GM18909 (cell line): ENCODE data around the gene CUL2.
"Not testable (repeated sequence)": the region's sequence is repeated elsewhere in the genome, so short reads cannot be mapped to it uniquely, and the experiment has no call there.

Experiments used
- ATAC-seq: cut with Tn5 transposase; IDR thresholded peaks from one replicate; pipeline ENCODE4 v1.9.1; 2021; ENCODE audit warnings: mild to moderate bottlenecking; ENCODE audit not compliant: unreplicated experiment, poor library complexity

The CUL2 gene

DNA sequence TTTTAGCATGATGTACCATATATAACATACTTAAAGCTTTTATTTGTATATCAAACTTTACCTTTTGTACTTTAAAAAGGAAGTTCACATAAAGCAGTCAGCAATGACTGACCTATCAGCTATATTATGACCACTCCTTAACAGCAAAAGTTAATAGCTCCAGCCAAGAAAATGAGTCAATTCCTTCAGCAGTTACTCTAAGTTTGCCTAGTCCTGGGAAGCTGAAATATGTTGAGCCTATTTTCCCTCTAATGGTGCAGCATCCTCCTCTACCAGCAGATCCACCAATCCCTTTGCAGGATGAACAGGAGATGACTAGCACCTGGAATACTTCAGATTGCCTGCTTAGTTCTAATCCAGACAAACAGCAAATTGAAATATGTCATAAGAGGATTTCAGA, 64.2 kb downstream of the CUL2 start:
- ATAC-seq = no peak

GRCh38 chr10:35020481-35020880, 69.7 kb downstream of the CUL2 start:
- ATAC-seq = no peak

GRCh38 chr10:35019041-35020024, 70.8 kb downstream of the CUL2 start:
- ATAC-seq = no peak

- no peak for ATAC-seq
Measured at GRCh38 chr10:35017608-35018007, 72.5 kb downstream of the CUL2 start.

DNA sequence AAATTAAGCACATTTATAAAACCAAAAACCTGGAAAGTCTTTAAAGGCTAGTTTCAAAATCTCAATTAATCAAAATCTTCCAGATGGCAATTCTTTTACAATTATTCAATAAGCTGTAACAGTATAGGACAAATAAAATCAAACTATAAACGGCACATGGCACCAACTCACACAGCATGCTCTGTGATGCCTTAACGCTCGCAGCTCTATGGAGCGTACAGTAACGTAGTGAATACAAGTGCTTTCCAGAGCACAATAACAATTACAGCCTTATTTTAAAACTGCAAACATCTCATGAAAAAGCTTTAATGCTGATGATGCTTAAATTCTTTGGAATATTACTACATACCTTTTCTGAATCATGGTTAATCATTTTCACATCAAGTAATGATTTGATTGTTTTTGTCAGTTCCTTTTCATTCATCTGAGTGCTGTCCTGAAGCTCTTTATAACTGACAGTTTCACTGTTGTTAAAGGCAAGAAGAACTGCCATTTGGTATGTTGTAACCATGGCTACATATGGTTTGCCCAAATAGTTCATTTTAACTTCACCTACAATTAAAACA, 74.2 kb downstream of the CUL2 start:
- no peak for ATAC-seq

DNA sequence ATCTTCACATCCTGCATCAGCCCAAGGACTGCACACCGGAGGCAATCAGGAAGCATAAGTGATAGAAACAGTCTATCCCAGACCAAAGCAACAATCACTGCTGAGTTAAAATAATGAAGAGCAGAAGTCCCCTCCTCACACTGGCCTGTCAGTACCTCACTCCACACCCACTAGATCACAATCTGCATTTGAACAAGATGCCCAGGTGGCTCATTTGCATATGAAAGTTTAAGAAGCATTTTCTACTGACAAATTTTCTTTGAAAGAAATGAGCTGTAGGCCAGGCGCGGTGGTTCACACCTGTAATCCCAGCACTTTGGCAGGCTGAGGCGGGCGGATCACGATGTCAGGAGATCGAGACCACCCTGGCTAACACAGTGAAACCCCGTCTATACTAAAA, 77.4 kb downstream of the CUL2 start:
- no peak for ATAC-seq

DNA sequence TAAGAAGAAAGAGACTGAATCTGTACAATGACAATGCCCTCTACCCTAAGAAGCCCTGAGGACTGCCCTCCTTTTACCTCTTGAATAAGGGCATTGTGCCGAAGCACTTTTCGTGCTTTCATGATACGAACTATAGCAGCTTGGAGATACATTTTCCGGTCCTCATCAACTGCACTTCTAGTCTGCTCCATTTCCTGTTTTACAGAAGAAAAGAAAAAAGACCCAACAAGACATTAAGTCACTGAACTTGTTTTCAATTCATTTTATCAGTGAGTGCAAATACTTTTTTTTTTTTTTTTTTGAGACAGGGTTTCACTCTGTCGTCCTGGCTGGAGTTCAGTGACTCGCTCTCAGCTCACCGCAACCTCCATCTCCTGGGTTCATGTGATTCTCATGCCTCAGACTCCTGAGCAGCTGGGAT, 78.4 kb downstream of the CUL2 start:
- no peak for ATAC-seq

GRCh38 chr10:35007858-35008301, 82.3 kb downstream of the CUL2 start:
- no peak for ATAC-seq

DNA sequence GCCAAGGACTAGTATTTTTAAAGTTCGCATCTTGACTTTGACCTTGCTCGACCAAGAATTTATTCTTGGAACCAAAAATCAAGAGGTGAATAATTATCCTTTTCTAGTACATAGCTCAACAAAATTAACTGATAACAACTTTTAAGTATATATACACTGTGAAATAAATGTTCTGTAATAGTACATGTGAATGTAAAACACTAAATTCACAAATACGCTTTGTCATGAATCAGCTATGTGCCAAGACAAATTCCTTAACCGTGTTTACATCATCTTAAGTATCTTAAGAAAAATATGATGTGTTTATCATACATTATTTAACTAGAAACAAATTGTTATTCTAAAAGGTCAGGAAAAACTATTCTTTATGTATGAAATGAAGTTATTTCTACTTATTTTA, 83.3 kb downstream of the CUL2 start:
- ATAC-seq = no peak

GRCh38 chr10:35005868-35006267, 84.3 kb downstream of the CUL2 start:
- no peak for ATAC-seq

DNA sequence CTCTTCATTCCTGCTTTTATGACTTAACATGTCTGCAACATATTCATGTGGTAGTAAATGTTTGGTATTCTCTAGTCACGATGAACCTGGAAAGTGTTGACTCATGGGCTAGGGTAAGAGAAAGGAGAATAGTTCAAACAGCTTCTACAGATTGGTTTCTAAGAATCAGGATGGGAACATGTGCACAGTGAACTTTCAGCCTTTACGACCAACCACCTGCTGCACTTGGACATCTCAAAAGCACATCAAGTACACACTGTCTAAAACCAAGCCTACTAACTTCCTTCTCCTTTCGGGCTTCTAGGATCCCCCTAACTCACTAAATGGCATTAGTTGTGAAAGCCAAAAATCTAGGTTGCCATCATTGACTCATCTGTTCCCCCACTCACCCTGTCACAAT, 85.5 kb downstream of the CUL2 start:
- no peak for ATAC-seq

- ATAC-seq = no peak
Measured at GRCh38 chr10:35003906-35004305, 86.2 kb downstream of the CUL2 start.

DNA sequence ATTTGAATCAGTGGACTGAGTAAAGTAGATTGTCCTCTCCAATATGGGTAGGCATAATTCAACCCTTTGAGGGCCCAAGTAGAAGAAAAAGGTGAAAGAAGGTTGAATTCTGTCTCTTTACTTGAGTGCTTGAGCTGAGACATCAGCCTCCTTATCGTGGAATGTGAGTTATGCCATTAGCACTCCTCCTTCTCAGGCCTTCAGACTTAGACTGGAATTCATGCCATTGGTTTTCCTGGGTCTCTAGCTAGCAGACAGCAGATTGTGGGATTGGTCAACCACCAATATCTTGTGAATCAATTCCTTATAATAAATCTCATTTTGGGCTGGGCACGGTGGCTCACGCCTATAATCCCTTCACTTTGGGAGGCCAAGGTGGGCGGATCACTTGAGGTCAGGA, 89.2 kb downstream of the CUL2 start:
- no peak for ATAC-seq

GRCh38 chr10:34999532-34999931, 90.6 kb downstream of the CUL2 start:
- ATAC-seq = no peak

GRCh38 chr10:34998940-34999339, 91.2 kb downstream of the CUL2 start:
- no peak for ATAC-seq

GRCh38 chr10:34996843-34997242, 93.3 kb downstream of the CUL2 start:
- no peak for ATAC-seq

DNA sequence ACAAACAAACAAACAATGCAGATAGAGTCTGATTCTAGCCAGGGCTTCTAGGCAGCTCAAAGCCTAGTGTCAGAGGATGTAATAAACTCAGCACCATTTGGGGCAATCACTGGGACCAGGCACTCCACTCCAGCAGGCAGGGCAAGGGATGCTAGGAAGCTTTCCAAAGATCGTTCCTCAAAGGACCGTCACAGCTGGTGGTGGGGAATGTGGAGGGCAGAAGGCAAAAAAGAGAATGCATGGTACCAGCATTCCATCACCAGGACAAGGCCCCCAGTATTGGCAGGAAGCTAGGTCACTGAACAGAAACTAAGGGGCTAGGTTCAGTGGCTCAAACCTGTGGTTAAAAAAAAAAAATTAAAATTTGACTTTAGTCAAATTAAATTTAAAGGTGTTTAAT, 94.2 kb downstream of the CUL2 start:
- no peak for ATAC-seq

DNA sequence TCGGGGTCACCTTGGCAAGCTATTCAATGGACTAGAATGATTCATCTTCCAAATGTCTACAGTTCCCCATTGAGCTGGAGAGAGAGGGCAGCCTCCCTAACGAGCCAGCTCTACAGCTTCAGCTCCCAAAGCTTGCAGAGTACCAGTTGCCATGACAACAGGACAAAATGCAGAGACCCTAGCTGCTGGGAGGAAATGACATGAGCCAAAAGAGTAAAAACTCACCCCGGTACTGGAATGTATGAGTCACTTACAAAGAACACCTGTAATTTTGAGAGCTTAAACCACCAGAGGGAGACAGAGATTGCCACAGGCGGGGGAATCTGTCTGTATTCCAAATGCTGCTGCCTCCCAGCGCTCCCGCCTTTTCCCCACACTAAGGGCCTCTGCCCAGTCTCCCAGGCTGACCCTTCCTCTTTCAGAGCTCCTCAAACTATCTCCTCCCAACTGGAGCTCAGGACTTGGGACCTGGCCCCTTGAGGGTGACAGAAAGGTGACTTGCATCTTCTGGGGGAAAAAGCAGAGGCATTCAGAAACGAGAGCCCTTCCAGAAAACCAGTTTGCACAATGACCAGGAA, 95.5 kb downstream of the CUL2 start:
- peak; percentile 91 for ATAC-seq

DNA sequence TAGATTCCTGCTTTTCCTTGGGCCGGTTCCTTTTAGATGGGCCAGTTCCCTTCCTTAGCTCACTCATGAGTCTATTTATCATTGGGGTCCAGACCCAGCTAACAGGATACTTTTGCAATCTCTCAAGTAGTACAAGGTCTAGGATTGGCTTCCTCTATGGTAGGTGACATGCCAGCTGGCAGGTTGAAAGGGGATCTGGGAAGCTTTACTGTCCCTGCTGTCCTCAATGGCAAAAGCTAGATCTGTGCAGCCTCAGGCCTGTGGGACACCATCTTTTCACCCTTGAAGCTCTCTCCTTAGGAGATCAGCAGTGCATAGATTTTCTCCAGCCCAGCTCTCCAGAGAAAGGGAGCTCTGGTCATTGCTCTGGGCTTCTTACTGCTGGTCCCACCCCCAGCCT, 96.4 kb downstream of the CUL2 start:
- ATAC-seq = no peak

DNA sequence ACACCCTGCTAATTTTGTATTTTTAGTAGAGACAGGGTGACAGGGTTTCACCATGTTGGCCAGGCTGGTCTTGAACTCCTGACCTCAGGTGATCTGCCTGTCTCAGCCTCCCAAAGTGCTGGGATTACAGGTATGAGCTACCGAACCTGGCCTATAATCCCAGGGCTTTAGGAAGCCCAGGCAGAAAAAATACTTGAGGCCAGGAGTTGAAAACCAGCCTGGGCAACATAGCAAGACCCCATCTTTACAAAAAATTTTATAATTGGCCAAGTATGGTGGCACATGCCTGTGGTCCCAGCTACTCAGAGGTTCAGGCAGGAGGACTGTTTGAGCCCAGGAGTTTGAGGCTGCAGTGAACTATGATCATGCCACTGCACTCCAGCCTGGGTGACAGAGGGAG, 99.0 kb downstream of the CUL2 start:
- not testable (repeated sequence) for ATAC-seq

GRCh38 chr10:34988397-34989067, 101.6 kb downstream of the CUL2 start:
- ATAC-seq = no peak
